Lower leg skin (tissue), 4 donors: ENCODE data around the gene BAHCC1. TPM values are rescaled to one million over a fixed set of nuclear protein-coding genes. Genes with fewer than 3 reads are reported as not detected.

Experiments
- DNase-seq, 2 donors: peaks; one replicate each; pipeline ENCODE4 v3.0.0-alpha.2; 2019; ENCODE audit warnings: low spot score in 2 of 2
- H3K4me3 ChIP-seq: fragments of 200-600 bp; sonication (generic); 2 replicates; pipeline ENCODE4 v1.5.1; 2017; ENCODE audit warnings: mild to moderate bottlenecking, low read depth; ENCODE audit not compliant: poor library complexity, severe bottlenecking
- CTCF ChIP-seq, 3 donors: fragments of 450-650 bp; IDR thresholded peaks; one replicate each; pipeline ENCODE4 v1.5.1; 2016; ENCODE audit warnings: antibody characterized with exemption in 3 of 3, mild to moderate bottlenecking in 3 of 3, moderate library complexity in 2 of 3
- POLR2A ChIP-seq, 2 donors: fragments of 450-650 bp; IDR thresholded peaks; one replicate each; pipeline ENCODE4 v1.6.1; 2016 to 2017; ENCODE audit warnings: antibody characterized with exemption in 2 of 2, mild to moderate bottlenecking in 1 of 2, moderate library complexity in 1 of 2
- WGBS, 2 donors: methylation state at CpG; one replicate each; pipeline ENCODE4 v1.1.5; 2018; 5-methylcytosine and 5-hydroxymethylcytosine counted together
- intact Hi-C: fragments of 100-400 bp; cut with DNase I; formaldehyde crosslinking; loops from one replicate; pipeline ENCODE4 v1.15.0; 2023; ENCODE audit warnings: low total_unique reads
- total RNA-seq, 4 donors: library from RNA; depleted of rRNA; stranded (reverse); fragments of >200 nt; gene quantifications; one replicate each; pipeline ENCODE4 v1.1.0, GENCODE V29; 2016

The BAHCC1 gene
- total RNA-seq, result 10 to 100 TPM in 2 of 4 donors, 1 to 10 TPM in 2; 4.1 to 14.2 (median 10.0) TPM

GRCh38 chr17:81394921-81395599, at the start of gene BAHCC1:
TSS of gene BAHCC1 (plus strand) at chr17:81395457. CDS start at chr17:81399740, 4,283 bp downstream.
- peak in 1 of 2 donors; percentile 71 for TF ChIP-seq POLR2A (IDR thresholded peaks at IDR 0.05)
- TF ChIP-seq CTCF (IDR thresholded peaks at IDR 0.05), result no peak
- H3K4me3 ChIP-seq, result peak within 1 kb of the TSS; percentile 39
- WGBS, 2 donors, result 0 to 1% methylated on average over 39 to 40 of the region's 40 CpGs
- intact Hi-C loops, result loop anchor here (5.0 kb wide), 1 partner anchor 117 kb away; the partner anchor contains the start of gene ACTG1
- DNase-seq, result peak; percentile 100

GRCh38 chr17:81346090-81346907, 49.0 kb upstream of the BAHCC1 start:
- peak overlapping the region; percentile 24 for H3K4me3 ChIP-seq
- intact Hi-C loops, result no loop called here
- TF ChIP-seq CTCF (IDR thresholded peaks at IDR 0.05) (no peak), POLR2A (IDR thresholded peaks at IDR 0.05) (no peak)
- 0 to 1% methylated on average over 10 to 33 of the region's 91 CpGs for WGBS, 2 donors
- peak; percentile 98 to 100 for DNase-seq

GRCh38 chr17:81346908-81347349, 48.3 kb upstream of the BAHCC1 start:
- DNase-seq, result no peak
- 75 to 81% methylated on average over 10 to 11 of the region's 11 CpGs for WGBS, 2 donors
- no peak overlapping the region for H3K4me3 ChIP-seq
- intact Hi-C loops, result no loop called here
- TF ChIP-seq CTCF (IDR thresholded peaks at IDR 0.05), result no peak
- TF ChIP-seq POLR2A (IDR thresholded peaks at IDR 0.05), result no peak

GRCh38 chr17:81347437-81347836, 47.8 kb upstream of the BAHCC1 start:
- TF ChIP-seq CTCF (IDR thresholded peaks at IDR 0.05) (no peak), POLR2A (IDR thresholded peaks at IDR 0.05) (no peak)
- no peak overlapping the region for H3K4me3 ChIP-seq
- 76 to 79% methylated on average over 4 of the region's 4 CpGs for WGBS, 2 donors
- intact Hi-C loops, result no loop called here
- peak in 1 of 2 donors; percentile 82 for DNase-seq

- no peak for TF ChIP-seq POLR2A (IDR thresholded peaks at IDR 0.05)
- no peak for TF ChIP-seq CTCF (IDR thresholded peaks at IDR 0.05)
- intact Hi-C loops, result no loop called here
- DNase-seq, result no peak
- H3K4me3 ChIP-seq, result no peak overlapping the region
- 87 to 90% methylated on average over 20 to 21 of the region's 21 CpGs for WGBS, 2 donors
These were observed 46.9 kb upstream of the BAHCC1 start for GRCh38 chr17:81348097-81349055.
